HEK293 (cell line): ENCODE data around the gene TYMS.

Experiments
- KLF7 ChIP-seq: fragments of 450-650 bp; formaldehyde crosslinking; IDR thresholded peaks from 2 replicates; pipeline ENCODE4 v1.5.1; 2016; ENCODE audit warnings: missing biosample characterization, missing genetic modification characterization, borderline replicate concordance
- MYNN ChIP-seq: fragments of 450-650 bp; formaldehyde crosslinking; IDR thresholded peaks from 2 replicates; pipeline ENCODE4 v1.5.1; 2016; ENCODE audit warnings: missing biosample characterization, missing genetic modification characterization, borderline replicate concordance
- YY1 ChIP-seq: fragments of 450-650 bp; formaldehyde crosslinking; IDR thresholded peaks from 2 replicates; pipeline ENCODE4 v1.5.1; 2018; ENCODE audit warnings: missing biosample characterization, missing genetic modification characterization
- ZBTB20 ChIP-seq: fragments of 450-650 bp; formaldehyde crosslinking; IDR thresholded peaks from 2 replicates; pipeline ENCODE4 v1.5.1; 2016; ENCODE audit warnings: missing biosample characterization, missing genetic modification characterization
- ZBTB48 ChIP-seq: fragments of 450-650 bp; formaldehyde crosslinking; IDR thresholded peaks from 2 replicates; pipeline ENCODE4 v1.5.1; 2016; ENCODE audit warnings: missing biosample characterization, missing genetic modification characterization
- ZNF24 ChIP-seq: fragments of 450-650 bp; formaldehyde crosslinking; IDR thresholded peaks from 2 replicates; pipeline ENCODE4 v1.5.1; 2016; ENCODE audit warnings: missing biosample characterization, missing genetic modification characterization
- ZNF416 ChIP-seq: fragments of 450-650 bp; formaldehyde crosslinking; IDR thresholded peaks from 2 replicates; pipeline ENCODE4 v1.5.1; 2016; ENCODE audit warnings: missing biosample characterization, missing genetic modification characterization
- ZNF658 ChIP-seq: fragments of 450-650 bp; formaldehyde crosslinking; IDR thresholded peaks from 2 replicates; pipeline ENCODE4; 2016; ENCODE audit warnings: missing biosample characterization, missing genetic modification characterization
- ZNF768 ChIP-seq: fragments of 450-650 bp; formaldehyde crosslinking; IDR thresholded peaks from 2 replicates; pipeline ENCODE4 v1.5.1; 2018; ENCODE audit warnings: missing biosample characterization, mild to moderate bottlenecking, missing genetic modification characterization
- TF ChIP-seq, protein P1 (sequence below): fragments of 450-650 bp; formaldehyde crosslinking; IDR thresholded peaks from 2 replicates; pipeline ENCODE4 v1.5.1; 2016; ENCODE audit warnings: missing biosample characterization, missing genetic modification characterization
- TF ChIP-seq, protein P2 (sequence below): fragments of 450-650 bp; formaldehyde crosslinking; IDR thresholded peaks from 2 replicates; pipeline ENCODE4 v1.5.1; 2016; ENCODE audit warnings: missing biosample characterization, missing genetic modification characterization, low read depth

DNA sequence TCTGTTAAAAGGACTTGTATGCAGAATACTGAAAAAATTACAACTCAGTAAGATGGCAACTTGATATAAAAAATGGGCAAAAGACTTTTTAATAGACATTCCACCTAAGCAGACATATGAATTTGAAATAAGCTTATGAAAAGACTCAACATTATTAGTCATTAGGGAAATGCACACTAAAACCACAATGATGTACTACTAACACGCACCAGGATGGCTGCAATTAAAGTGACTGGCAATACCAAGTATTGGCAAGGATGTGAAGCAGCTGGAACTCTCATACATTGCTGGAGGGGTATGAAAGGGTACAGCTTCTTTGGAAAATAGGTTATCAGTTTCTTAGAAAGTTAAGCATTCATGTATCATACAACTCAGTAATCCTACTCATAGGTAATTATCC lies 58.2 kb downstream of the TYMS start:
- TF ChIP-seq ZBTB20 (no peak), ZBTB48 (tag by site-specific recombination) (no peak), MYNN (tag by site-specific recombination) (no peak), ZNF768 (tag by site-specific recombination) (no peak), ZNF658 (tag by site-specific recombination) (no peak), ZNF24 (no peak), KLF7 (tag by site-specific recombination) (no peak), ZNF416 (tag by site-specific recombination) (no peak), YY1 (tag by site-specific recombination) (no peak)
- TF ChIP-seq, protein P1, sequence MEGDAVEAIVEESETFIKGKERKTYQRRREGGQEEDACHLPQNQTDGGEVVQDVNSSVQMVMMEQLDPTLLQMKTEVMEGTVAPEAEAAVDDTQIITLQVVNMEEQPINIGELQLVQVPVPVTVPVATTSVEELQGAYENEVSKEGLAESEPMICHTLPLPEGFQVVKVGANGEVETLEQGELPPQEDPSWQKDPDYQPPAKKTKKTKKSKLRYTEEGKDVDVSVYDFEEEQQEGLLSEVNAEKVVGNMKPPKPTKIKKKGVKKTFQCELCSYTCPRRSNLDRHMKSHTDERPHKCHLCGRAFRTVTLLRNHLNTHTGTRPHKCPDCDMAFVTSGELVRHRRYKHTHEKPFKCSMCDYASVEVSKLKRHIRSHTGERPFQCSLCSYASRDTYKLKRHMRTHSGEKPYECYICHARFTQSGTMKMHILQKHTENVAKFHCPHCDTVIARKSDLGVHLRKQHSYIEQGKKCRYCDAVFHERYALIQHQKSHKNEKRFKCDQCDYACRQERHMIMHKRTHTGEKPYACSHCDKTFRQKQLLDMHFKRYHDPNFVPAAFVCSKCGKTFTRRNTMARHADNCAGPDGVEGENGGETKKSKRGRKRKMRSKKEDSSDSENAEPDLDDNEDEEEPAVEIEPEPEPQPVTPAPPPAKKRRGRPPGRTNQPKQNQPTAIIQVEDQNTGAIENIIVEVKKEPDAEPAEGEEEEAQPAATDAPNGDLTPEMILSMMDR: no peak
- TF ChIP-seq, protein P2, sequence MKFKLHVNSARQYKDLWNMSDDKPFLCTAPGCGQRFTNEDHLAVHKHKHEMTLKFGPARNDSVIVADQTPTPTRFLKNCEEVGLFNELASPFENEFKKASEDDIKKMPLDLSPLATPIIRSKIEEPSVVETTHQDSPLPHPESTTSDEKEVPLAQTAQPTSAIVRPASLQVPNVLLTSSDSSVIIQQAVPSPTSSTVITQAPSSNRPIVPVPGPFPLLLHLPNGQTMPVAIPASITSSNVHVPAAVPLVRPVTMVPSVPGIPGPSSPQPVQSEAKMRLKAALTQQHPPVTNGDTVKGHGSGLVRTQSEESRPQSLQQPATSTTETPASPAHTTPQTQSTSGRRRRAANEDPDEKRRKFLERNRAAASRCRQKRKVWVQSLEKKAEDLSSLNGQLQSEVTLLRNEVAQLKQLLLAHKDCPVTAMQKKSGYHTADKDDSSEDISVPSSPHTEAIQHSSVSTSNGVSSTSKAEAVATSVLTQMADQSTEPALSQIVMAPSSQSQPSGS (tag by site-specific recombination): no peak
